ENCODE measurements around the gene PARD3B. TPM values are rescaled to one million over a fixed set of nuclear protein-coding genes. Genes with fewer than 3 reads are reported as not detected.

PARD3B gene
- total RNA-seq, 6 experiments from 2014 or later, result 5.3 to 11.2 (median 8.3) TPM

DNA sequence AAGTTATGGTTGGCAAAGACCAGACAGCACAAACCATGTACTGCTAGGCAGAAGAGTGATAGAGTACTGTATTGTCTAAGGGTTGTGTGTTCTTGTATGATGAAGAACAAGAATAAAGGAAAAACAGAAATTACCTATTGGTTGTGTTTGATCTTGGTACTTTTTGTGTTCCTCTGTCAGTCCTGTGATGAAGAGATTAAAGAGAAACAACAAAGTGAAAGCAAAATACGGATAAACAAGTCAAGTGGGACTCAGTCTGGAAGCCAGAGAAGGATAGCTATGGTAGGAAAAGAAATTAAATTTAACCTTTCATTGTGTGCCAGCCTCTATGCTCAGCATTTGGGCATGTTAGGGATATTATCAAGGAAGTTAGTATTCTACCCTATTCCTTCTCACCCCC is 413.1 kb downstream of the PARD3B start:
- H3K9me3 ChIP-seq, result no peaks in the 10 kb centered on the region
- peaks cover 0 to 5% (median 0%) of the 10 kb centered on the region in 4 donors for H3K4me1 ChIP-seq
- no peaks in the 10 kb centered on the region for H3K36me3 ChIP-seq
- intact Hi-C loops (cut with DNase I), result no loop called here
- WGBS (ENCODE audit: insufficient coverage, low coverage, low lambda C conversion rate, missing lambda C conversion rate), result 60% methylated on average over 1 of the region's 1 CpG
- ATAC-seq (no peak), DNase-seq (no peak)
- H3K27me3 ChIP-seq, result no peaks in the 10 kb centered on the region
- TF ChIP-seq, protein P1, sequence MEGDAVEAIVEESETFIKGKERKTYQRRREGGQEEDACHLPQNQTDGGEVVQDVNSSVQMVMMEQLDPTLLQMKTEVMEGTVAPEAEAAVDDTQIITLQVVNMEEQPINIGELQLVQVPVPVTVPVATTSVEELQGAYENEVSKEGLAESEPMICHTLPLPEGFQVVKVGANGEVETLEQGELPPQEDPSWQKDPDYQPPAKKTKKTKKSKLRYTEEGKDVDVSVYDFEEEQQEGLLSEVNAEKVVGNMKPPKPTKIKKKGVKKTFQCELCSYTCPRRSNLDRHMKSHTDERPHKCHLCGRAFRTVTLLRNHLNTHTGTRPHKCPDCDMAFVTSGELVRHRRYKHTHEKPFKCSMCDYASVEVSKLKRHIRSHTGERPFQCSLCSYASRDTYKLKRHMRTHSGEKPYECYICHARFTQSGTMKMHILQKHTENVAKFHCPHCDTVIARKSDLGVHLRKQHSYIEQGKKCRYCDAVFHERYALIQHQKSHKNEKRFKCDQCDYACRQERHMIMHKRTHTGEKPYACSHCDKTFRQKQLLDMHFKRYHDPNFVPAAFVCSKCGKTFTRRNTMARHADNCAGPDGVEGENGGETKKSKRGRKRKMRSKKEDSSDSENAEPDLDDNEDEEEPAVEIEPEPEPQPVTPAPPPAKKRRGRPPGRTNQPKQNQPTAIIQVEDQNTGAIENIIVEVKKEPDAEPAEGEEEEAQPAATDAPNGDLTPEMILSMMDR (IDR thresholded peaks at IDR 0.05), result no peak
- TF ChIP-seq POLR2A (IDR thresholded peaks at IDR 0.05), result no peak
- H3K27ac ChIP-seq, result no peak overlapping the region
- no peak overlapping the region for H3K4me3 ChIP-seq

DNA sequence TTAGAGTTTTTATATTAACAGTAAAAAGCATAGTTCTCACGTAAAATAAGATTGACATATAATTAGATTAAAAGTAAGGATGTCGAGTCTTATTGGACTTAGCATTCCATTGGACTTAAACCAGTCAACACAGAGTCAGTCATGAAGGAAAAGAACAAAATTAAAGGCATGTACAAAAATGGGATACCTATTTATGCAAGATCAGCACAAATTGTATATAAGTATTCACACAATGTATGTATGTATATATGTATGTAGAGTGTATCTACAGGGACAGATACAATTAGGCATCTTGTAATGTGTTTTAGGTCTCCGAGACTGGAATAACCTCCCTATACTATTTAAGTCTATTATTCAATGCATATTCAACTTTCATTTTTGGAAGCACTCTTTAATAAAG is 419.1 kb downstream of the PARD3B start:
- intact Hi-C loops (cut with DNase I), result no loop called here
- no peaks in the 10 kb centered on the region for H3K9me3 ChIP-seq
- DNase-seq (no peak), ATAC-seq (no peak)
- H3K4me3 ChIP-seq, result no peak overlapping the region
- TF ChIP-seq, protein P1 (IDR thresholded peaks at IDR 0.05), result no peak
- TF ChIP-seq POLR2A (IDR thresholded peaks at IDR 0.05), result no peak
- H3K36me3 ChIP-seq, result no peaks in the 10 kb centered on the region
- WGBS (ENCODE audit: insufficient coverage, low coverage, low lambda C conversion rate, missing lambda C conversion rate), result 95% methylated on average over 3 of the region's 3 CpGs
- no peak overlapping the region for H3K27ac ChIP-seq
- no peaks in the 10 kb centered on the region for H3K27me3 ChIP-seq
- H3K4me1 ChIP-seq, result no peaks in the 10 kb centered on the region

DNA sequence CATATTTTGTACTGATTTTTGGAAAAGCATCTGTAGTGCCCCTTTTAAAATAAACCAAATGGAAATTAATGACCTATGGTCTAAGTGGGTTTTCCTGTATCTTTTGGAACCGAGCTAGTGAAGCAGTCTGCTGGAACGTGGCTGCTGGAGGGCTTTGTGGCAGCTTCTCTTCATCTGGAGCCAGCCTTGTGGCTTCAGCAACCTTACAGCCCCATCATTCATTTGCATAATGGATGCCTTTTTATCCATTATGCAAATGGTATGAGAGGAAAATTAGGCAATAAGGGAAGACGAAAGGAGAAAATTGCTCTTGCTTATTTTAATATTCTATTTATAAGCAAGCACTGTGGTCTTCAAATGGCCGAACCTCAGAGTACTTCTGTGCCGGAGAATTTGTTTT is 421.0 kb downstream of the PARD3B start:
- Histone ChIP-seq H3K27ac (no peak overlapping the region), H3K4me3 (no peak overlapping the region), H3K36me3 (no peaks in the 10 kb centered on the region), H3K4me1 (no peaks in the 10 kb centered on the region), H3K9me3 (no peaks in the 10 kb centered on the region), H3K27me3 (no peaks in the 10 kb centered on the region)
- ATAC-seq (no peak), DNase-seq (no peak)
- intact Hi-C loops (cut with DNase I), result no loop called here
- TF ChIP-seq, protein P1 (IDR thresholded peaks at IDR 0.05), result no peak
- no peak for TF ChIP-seq POLR2A (IDR thresholded peaks at IDR 0.05)
- WGBS (ENCODE audit: insufficient coverage, low coverage, low lambda C conversion rate, missing lambda C conversion rate), result 72% methylated on average over 5 of the region's 5 CpGs

DNA sequence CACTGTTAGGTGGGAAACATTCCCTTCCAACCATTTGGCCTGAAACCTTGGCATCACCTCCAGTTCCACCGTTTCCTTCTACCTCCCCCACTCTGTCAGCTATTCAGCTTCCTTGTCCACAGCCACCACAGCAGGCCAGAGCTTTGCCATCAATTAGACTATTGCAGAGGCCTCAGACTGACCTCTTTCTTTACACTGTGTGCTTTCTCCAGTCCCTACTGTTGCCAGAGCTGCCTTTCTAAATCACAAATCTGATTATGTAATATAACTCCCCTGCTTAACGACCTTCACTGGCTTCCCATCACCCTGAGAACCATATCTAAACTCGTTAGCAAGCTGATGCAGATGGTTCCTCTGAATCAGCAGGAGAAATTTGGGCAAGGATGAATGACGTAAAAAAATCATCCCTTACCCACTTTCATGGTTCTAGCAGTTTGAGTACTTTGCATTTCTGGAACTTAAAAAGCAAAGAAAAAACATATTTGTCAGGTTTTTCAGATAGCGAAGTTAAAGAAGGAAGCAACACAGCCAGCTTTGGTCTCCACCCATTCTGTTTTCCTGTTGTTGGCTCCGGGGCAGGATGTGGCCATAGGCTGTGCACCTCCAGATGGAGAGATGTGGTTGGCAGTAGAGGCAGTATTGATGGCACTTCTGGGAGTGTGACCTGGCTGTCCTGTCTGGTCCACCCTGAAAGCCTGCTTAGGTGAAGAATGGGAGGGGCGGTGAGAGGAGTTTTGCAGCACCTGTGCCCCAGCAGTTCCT is 422.1 kb downstream of the PARD3B start:
- H3K4me1 ChIP-seq, result no peaks in the 10 kb centered on the region
- no peaks in the 10 kb centered on the region for H3K9me3 ChIP-seq
- DNase-seq (no peak), ATAC-seq (no peak)
- TF ChIP-seq POLR2A (IDR thresholded peaks at IDR 0.05), result no peak
- TF ChIP-seq, protein P1 (IDR thresholded peaks at IDR 0.05), result no peak
- no peak overlapping the region for H3K27ac ChIP-seq
- intact Hi-C loops (cut with DNase I), result no loop called here
- no peaks in the 10 kb centered on the region for H3K36me3 ChIP-seq
- 54% methylated on average over 6 of the region's 7 CpGs for WGBS (ENCODE audit: insufficient coverage, low coverage, low lambda C conversion rate, missing lambda C conversion rate)
- no peak overlapping the region for H3K4me3 ChIP-seq
- no peaks in the 10 kb centered on the region for H3K27me3 ChIP-seq
